ENCODE results near the gene ERCC6L2.

Gene ERCC6L2

DNA sequence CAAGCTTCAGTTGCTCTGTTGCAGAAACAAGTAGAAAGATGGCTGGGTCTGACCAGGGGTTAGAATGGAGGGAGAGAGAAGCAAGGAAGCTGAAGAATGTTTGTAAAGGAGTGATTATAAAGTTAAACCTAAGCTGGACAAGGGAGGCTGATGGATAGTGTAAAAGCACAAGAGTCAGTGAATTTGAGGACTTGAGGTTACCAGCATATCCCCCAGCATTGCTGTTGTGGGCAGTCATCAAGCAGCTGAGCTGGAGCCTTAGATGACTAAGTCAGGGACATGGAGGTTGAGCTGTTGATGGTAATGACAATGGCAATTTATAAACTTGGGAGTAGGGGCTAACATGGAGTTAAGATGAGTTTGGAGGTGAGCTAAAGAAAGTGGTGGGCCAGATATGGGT is 131.5 kb downstream of the ERCC6L2 start:
- Histone ChIP-seq H3K4me1 (ENCODE audit: insufficient read depth, low read length) (no peaks in the 10 kb centered on the region), H3K36me3 (ENCODE audit: insufficient read depth, low read length) (peaks cover 50% of the 10 kb centered on the region), H3K27ac (ENCODE audit: low read depth, low read length) (no peak overlapping the region), H3K27me3 (ENCODE audit: insufficient read depth, low read length) (no peaks in the 10 kb centered on the region), H3K9me3 (ENCODE audit: insufficient read depth, low read depth, low read length) (no peaks in the 10 kb centered on the region), H3K4me3 (ENCODE audit: low read length) (no peak overlapping the region), H3K9ac (ENCODE audit: low read depth, low read length) (no peak overlapping the region)

DNA sequence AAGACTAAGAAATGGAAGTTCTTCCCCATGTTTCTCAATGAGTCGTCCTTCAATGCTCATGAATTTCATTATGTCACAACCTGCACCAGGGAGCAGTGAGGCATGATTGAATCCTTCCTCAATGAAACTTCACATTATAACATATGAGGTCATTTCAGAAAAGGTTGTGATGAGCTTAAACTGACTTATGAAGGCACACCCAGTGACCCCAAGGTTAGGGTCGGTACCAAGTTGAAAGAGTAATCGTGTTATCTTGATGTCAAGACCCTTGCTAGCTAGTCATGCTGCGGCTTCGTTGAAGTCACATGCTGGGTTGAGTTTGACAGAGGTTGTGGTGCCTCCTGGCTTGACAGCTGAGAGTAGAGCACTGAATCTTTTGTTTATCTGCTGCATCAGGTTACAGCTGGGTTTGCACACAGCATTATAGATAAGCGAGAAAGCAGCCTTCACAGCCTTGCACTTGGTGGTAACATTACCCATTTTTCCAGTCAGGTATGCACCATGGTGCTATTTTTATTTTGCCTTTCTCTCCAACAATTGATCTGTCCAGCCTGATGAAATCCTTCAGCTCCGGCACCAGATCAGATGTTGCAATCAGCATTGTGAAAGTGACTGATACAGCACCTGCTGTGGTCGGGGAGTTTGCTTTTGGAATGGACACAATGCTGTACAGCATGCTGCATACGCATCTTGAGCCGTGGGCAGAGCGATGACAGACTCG is 133.2 kb downstream of the ERCC6L2 start:
- no peaks in the 10 kb centered on the region for H3K9me3 ChIP-seq (ENCODE audit: insufficient read depth, low read depth, low read length)
- H3K27me3 ChIP-seq (ENCODE audit: insufficient read depth, low read length), result no peaks in the 10 kb centered on the region
- H3K4me3 ChIP-seq (ENCODE audit: low read length), result no peak overlapping the region
- WGBS, result 90% methylated on average over 12 of the region's 12 CpGs
- H3K27ac ChIP-seq (ENCODE audit: low read depth, low read length), result no peak overlapping the region
- no peaks in the 10 kb centered on the region for H3K4me1 ChIP-seq (ENCODE audit: insufficient read depth, low read length)
- peaks cover 66% of the 10 kb centered on the region for H3K36me3 ChIP-seq (ENCODE audit: insufficient read depth, low read length)
- H3K9ac ChIP-seq (ENCODE audit: low read depth, low read length), result no peak overlapping the region

DNA sequence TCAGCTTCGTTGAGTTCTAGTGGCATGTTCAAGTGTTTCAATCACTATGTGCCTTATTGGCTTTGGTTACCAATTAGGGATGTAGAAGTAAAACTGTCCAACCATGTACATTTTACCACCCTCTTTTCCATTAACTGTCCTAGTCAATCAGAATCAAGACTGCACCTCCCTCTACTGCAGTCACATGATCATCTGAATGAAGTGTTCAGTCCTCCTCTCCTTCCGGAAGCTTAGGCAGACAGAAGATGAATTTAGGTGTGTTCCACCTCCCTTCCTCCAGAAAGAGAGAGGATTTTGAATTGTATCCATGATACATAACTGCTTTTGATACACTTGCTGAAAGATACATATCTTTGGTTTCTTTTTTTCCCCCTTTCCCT is 133.7 kb downstream of the ERCC6L2 start:
- no peak overlapping the region for H3K27ac ChIP-seq (ENCODE audit: low read depth, low read length)
- WGBS, result 100% methylated on average over 2 of the region's 2 CpGs
- no peaks in the 10 kb centered on the region for H3K9me3 ChIP-seq (ENCODE audit: insufficient read depth, low read depth, low read length)
- H3K4me3 ChIP-seq (ENCODE audit: low read length), result no peak overlapping the region
- no peak overlapping the region for H3K9ac ChIP-seq (ENCODE audit: low read depth, low read length)
- no peaks in the 10 kb centered on the region for H3K4me1 ChIP-seq (ENCODE audit: insufficient read depth, low read length)
- H3K36me3 ChIP-seq (ENCODE audit: insufficient read depth, low read length), result peaks cover 65% of the 10 kb centered on the region
- H3K27me3 ChIP-seq (ENCODE audit: insufficient read depth, low read length), result no peaks in the 10 kb centered on the region

DNA sequence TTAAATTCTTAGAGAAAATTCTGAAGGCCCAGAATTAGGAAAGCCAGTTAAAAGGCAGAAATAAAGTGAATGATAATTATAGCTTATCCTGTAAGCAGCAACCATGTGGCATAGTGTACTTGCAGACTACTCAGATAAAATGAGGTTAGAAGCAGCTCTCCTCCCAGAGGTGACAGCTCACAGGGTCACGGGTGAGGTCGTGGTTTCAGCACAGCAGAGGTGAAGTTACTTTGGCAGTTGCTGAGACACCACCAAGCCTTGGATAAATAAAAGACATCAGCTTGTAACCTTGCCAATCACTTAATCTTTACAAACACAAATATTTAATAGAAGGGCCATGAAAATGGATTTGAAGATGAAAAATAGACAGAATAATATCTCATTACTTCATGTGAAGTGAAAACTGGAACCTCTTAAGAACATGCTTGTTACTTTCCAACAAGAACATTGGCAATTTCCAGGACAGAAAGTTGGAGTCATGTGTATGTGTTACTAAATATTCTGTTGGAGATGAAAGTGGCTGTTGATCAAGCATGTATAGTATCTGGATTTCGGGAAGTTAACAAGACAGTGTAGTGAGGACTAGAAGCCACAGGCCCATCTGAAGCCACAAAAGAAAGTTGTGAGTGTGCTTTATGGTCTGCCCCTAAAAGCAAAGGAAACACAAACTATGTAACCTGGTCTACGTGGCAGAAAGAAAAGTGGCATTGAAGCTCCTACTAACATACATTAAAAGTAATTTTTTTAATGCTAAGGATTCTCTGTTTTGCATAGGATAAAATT is 134.4 kb downstream of the ERCC6L2 start:
- Histone ChIP-seq H3K4me1 (ENCODE audit: insufficient read depth, low read length) (no peaks in the 10 kb centered on the region), H3K9ac (ENCODE audit: low read depth, low read length) (no peak overlapping the region), H3K36me3 (ENCODE audit: insufficient read depth, low read length) (peaks cover 63% of the 10 kb centered on the region), H3K27ac (ENCODE audit: low read depth, low read length) (no peak overlapping the region), H3K27me3 (ENCODE audit: insufficient read depth, low read length) (no peaks in the 10 kb centered on the region), H3K4me3 (ENCODE audit: low read length) (no peak overlapping the region), H3K9me3 (ENCODE audit: insufficient read depth, low read depth, low read length) (no peaks in the 10 kb centered on the region)
- 97% methylated on average over 3 of the region's 4 CpGs for WGBS

DNA sequence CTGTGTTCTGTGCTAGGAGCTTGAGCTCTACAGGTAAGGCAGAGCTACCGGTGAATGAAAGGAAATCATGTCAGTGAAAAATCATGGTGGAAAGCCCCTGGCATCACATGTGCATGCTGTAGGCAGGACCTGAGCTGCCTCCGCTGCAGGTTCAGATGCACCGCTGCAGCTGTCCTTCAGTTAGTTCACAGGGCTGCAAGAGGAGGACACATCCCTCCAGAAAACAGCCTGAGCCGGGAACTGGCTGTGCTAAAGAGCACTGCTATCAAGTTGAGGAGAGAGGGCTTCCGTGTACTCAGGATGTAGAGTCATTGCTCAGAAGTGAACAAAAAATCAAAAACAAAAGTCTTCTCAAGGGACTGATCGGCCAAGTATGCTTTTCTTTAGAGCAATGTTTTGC is 138.6 kb downstream of the ERCC6L2 start:
- no peak overlapping the region for H3K9ac ChIP-seq (ENCODE audit: low read depth, low read length)
- H3K27me3 ChIP-seq (ENCODE audit: insufficient read depth, low read length), result peaks cover 7% of the 10 kb centered on the region
- H3K4me1 ChIP-seq (ENCODE audit: insufficient read depth, low read length), result no peaks in the 10 kb centered on the region
- WGBS, result 95% methylated on average over 6 of the region's 6 CpGs
- H3K9me3 ChIP-seq (ENCODE audit: insufficient read depth, low read depth, low read length), result no peaks in the 10 kb centered on the region
- H3K36me3 ChIP-seq (ENCODE audit: insufficient read depth, low read length), result peaks cover 38% of the 10 kb centered on the region
- H3K4me3 ChIP-seq (ENCODE audit: low read length), result no peak overlapping the region
- no peak overlapping the region for H3K27ac ChIP-seq (ENCODE audit: low read depth, low read length)

DNA sequence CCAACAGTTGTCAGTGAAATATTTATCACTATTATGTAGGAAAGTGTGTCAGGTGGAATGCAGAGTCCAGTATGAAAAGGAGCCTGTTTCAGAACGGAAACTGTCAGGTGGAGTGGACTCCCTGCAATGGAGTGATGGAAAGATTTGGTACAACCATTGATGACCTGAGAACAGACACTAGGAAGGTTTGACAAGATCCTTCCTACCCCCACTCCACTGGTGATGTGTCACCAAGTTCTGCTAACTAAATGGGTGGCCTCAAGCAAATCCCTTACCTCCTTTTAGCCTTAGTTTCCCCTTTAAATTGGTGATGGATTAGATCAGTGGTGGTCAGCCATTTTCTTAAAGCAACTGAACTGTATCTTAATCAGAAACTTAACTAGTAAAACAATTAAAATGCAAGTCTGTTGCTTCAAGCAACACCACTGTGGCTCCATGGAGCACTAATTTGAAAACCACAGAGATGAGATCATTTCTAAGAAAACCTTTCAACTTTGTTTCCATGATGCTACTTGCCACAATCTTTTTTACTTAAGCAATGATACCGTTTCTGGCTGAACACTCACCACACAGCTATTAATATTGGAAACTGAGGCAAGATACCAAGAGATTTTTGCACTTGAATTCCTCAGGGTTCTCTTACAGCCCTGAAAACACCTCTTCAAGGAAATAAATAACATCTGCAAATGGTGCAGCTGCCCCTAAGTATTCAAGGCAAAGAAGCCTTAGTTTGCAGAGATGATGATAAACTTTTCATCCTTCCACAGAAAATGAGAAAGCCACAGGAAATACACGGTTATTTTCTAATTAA is 140.6 kb downstream of the ERCC6L2 start:
- Histone ChIP-seq H3K9ac (ENCODE audit: low read depth, low read length) (no peak overlapping the region), H3K27me3 (ENCODE audit: insufficient read depth, low read length) (peaks cover 27% of the 10 kb centered on the region), H3K27ac (ENCODE audit: low read depth, low read length) (no peak overlapping the region), H3K4me3 (ENCODE audit: low read length) (no peak overlapping the region), H3K36me3 (ENCODE audit: insufficient read depth, low read length) (peaks cover 26% of the 10 kb centered on the region; the same call in 1 of the 2 replicates), H3K9me3 (ENCODE audit: insufficient read depth, low read depth, low read length) (no peaks in the 10 kb centered on the region), H3K4me1 (ENCODE audit: insufficient read depth, low read length) (no peaks in the 10 kb centered on the region)
- WGBS, result 95% methylated on average over 2 of the region's 3 CpGs

Measured in HUES64 (cell line).